ENCODE data around the gene SLX9. TPM values are rescaled to one million over a fixed set of nuclear protein-coding genes. Genes with fewer than 3 reads are reported as not detected.

Gene SLX9
- total RNA-seq, 2 experiments from 2014 or later = 18.6 to 61.6 TPM

- Histone ChIP-seq H3K4me3 (ENCODE audit: low read depth, low read length, poor library complexity, severe bottlenecking) (no peak overlapping the region), H3K9me2 (ENCODE audit: insufficient read depth, low read length) (no peaks in the 10 kb centered on the region), H2AFZ (ENCODE audit: low read length) (no peak overlapping the region), H3K4me1 (ENCODE audit: insufficient read depth, low read length, poor library complexity, severe bottlenecking) (peaks cover 25% of the 10 kb centered on the region), H3K4me2 (ENCODE audit: low read length) (no peak overlapping the region), H3K9me3 (ENCODE audit: low read length) (no peaks in the 10 kb centered on the region), H4K20me1 (ENCODE audit: insufficient read depth, low read length) (no peaks in the 10 kb centered on the region), H3K36me3 (ENCODE audit: insufficient read depth, low read length) (no peaks in the 10 kb centered on the region), H3K79me2 (ENCODE audit: insufficient read depth, low read depth, low read length) (no peaks in the 10 kb centered on the region), H3K27ac (ENCODE audit: low read depth, low read length, poor library complexity, severe bottlenecking) (no peak overlapping the region)
- intact Hi-C loops (cut with micrococcal nuclease; ENCODE audit: unreplicated experiment) = no loop called here
- BruUV-seq (replicated peaks) = no TSS peak
- CTCF ChIA-PET (ENCODE audit: unreplicated experiment) = no interaction called here
- TF ChIP-seq CTCF (conservative IDR thresholded peaks at IDR 0.05; ENCODE audit: low read length) (no peak), EZH2phosphoT487 (IDR thresholded peaks at IDR 0.05; ENCODE audit: borderline replicate concordance, low read depth, low read length) (no peak)
- POLR2A ChIA-PET = no interaction called here
- no peak for DNase-seq (ENCODE audit: low spot score)
Observed at GRCh38 chr21:44907966-44908895, 31.6 kb upstream of the SLX9 start.

- intact Hi-C loops (cut with micrococcal nuclease; ENCODE audit: unreplicated experiment) = no loop called here
- no peak overlapping the region for H3K4me3 ChIP-seq (ENCODE audit: low read depth, low read length, poor library complexity, severe bottlenecking)
- no peak overlapping the region for H3K4me2 ChIP-seq (ENCODE audit: low read length)
- no peaks in the 10 kb centered on the region for H3K79me2 ChIP-seq (ENCODE audit: insufficient read depth, low read depth, low read length)
- H3K36me3 ChIP-seq (ENCODE audit: insufficient read depth, low read length) = no peaks in the 10 kb centered on the region
- POLR2A ChIA-PET = no interaction called here
- DNase-seq (ENCODE audit: low spot score) = no peak
- peaks cover 32% of the 10 kb centered on the region for H3K4me1 ChIP-seq (ENCODE audit: insufficient read depth, low read length, poor library complexity, severe bottlenecking)
- no peaks in the 10 kb centered on the region for H3K9me3 ChIP-seq (ENCODE audit: low read length)
- TF ChIP-seq EZH2phosphoT487 (IDR thresholded peaks at IDR 0.05; ENCODE audit: borderline replicate concordance, low read depth, low read length) (no peak), CTCF (conservative IDR thresholded peaks at IDR 0.05; ENCODE audit: low read length) (no peak)
- no peaks in the 10 kb centered on the region for H3K9me2 ChIP-seq (ENCODE audit: insufficient read depth, low read length)
- no peak overlapping the region for H2AFZ ChIP-seq (ENCODE audit: low read length)
- no TSS peak for BruUV-seq (replicated peaks)
- CTCF ChIA-PET (ENCODE audit: unreplicated experiment) = no interaction called here
- no peaks in the 10 kb centered on the region for H4K20me1 ChIP-seq (ENCODE audit: insufficient read depth, low read length)
- H3K27ac ChIP-seq (ENCODE audit: low read depth, low read length, poor library complexity, severe bottlenecking) = no peak overlapping the region
Observed at GRCh38 chr21:44908908-44909307, 30.9 kb upstream of the SLX9 start.

- DNase-seq (ENCODE audit: low spot score) = no peak
- H3K4me3 ChIP-seq (ENCODE audit: low read depth, low read length, poor library complexity, severe bottlenecking) = no peak overlapping the region
- TF ChIP-seq CTCF (conservative IDR thresholded peaks at IDR 0.05; ENCODE audit: low read length) (no peak), EZH2phosphoT487 (IDR thresholded peaks at IDR 0.05; ENCODE audit: borderline replicate concordance, low read depth, low read length) (no peak)
- CTCF ChIA-PET (ENCODE audit: unreplicated experiment) = no interaction called here
- POLR2A ChIA-PET = interaction anchor here (1.3 kb wide), 1 partner anchor 18 kb away, joined by 3 read pairs; no protein-coding TSS in a partner anchor
- H3K4me1 ChIP-seq (ENCODE audit: insufficient read depth, low read length, poor library complexity, severe bottlenecking) = peaks cover 39% of the 10 kb centered on the region
- no peaks in the 10 kb centered on the region for H3K36me3 ChIP-seq (ENCODE audit: insufficient read depth, low read length)
- no peak overlapping the region for H3K27ac ChIP-seq (ENCODE audit: low read depth, low read length, poor library complexity, severe bottlenecking)
- BruUV-seq (replicated peaks) = no TSS peak
- no peaks in the 10 kb centered on the region for H4K20me1 ChIP-seq (ENCODE audit: insufficient read depth, low read length)
- no peak overlapping the region for H2AFZ ChIP-seq (ENCODE audit: low read length)
- H3K9me3 ChIP-seq (ENCODE audit: low read length) = no peaks in the 10 kb centered on the region
- H3K9me2 ChIP-seq (ENCODE audit: insufficient read depth, low read length) = no peaks in the 10 kb centered on the region
- no peak overlapping the region for H3K4me2 ChIP-seq (ENCODE audit: low read length)
- intact Hi-C loops (cut with micrococcal nuclease; ENCODE audit: unreplicated experiment) = loop anchor here (2.0 kb wide), 1 partner anchor 17 kb away; no protein-coding TSS in a partner anchor
- no peaks in the 10 kb centered on the region for H3K79me2 ChIP-seq (ENCODE audit: insufficient read depth, low read depth, low read length)
Observed at GRCh38 chr21:44909719-44910118, 30.1 kb upstream of the SLX9 start.
